Breast epithelium (tissue), 3 donors: ENCODE results near the gene AP5Z1.

Experiments
- POLR2A ChIP-seq: fragments of 450-650 bp; IDR thresholded peaks from one replicate; pipeline ENCODE4 v1.6.1; 2016; ENCODE audit warnings: antibody characterized with exemption, mild to moderate bottlenecking, moderate library complexity
- TF ChIP-seq, protein P1 (sequence below), 3 donors: fragments of 450-650 bp; IDR thresholded peaks; one replicate each; pipeline ENCODE4 v1.5.1; 2016 to 2017; ENCODE audit warnings: antibody characterized with exemption in 3 of 3, mild to moderate bottlenecking in 3 of 3, moderate library complexity in 3 of 3

DNA sequence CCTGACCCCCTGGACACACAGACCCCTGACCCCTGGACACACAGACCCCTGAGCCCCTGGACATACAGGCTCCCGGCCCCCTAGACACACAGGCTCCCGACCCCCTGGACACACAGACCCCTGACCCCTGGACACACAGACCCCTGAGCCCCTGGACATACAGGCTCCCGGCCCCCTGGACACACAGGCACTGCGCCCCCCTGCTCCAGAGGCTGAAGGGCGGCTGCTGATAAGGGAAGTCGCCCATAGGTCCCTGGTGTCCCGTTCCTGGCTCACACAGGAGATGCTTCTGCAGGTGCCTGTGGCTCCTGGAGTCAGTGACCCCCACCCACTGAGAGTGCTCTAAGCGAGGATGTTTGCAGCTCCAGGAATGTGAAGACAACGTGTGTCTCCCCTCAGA, 3.7 kb upstream of the AP5Z1 start:
- TF ChIP-seq, protein P1, sequence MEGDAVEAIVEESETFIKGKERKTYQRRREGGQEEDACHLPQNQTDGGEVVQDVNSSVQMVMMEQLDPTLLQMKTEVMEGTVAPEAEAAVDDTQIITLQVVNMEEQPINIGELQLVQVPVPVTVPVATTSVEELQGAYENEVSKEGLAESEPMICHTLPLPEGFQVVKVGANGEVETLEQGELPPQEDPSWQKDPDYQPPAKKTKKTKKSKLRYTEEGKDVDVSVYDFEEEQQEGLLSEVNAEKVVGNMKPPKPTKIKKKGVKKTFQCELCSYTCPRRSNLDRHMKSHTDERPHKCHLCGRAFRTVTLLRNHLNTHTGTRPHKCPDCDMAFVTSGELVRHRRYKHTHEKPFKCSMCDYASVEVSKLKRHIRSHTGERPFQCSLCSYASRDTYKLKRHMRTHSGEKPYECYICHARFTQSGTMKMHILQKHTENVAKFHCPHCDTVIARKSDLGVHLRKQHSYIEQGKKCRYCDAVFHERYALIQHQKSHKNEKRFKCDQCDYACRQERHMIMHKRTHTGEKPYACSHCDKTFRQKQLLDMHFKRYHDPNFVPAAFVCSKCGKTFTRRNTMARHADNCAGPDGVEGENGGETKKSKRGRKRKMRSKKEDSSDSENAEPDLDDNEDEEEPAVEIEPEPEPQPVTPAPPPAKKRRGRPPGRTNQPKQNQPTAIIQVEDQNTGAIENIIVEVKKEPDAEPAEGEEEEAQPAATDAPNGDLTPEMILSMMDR (IDR thresholded peaks at IDR 0.05), result no peak
- no peak for TF ChIP-seq POLR2A
